ENCODE data around the gene ZNF407. TPM values are rescaled to one million over a fixed set of nuclear protein-coding genes. Genes with fewer than 3 reads are reported as not detected.
A peak's percentile ranks its signal among the peaks of the same experiment; 100 is the strongest.

ZNF407 gene
- total and polyA plus RNA-seq, 2 of the 13 experiments (the other 11 are each of a cell fraction or from before 2014, with no cell fraction given): 2.3 to 8.7 TPM

GRCh38 chr18:74734013-74734444 lies 136.4 kb downstream of the ZNF407 start (continued):
- TF ChIP-seq AFF4 (CRISPR knock-in tag; IDR thresholded peaks at IDR 0.05): no peak
- no peak for TF ChIP-seq ZBTB44 (CRISPR knock-in tag; IDR thresholded peaks at IDR 0.05)
- TF ChIP-seq ZMAT5 (CRISPR knock-in tag; IDR thresholded peaks at IDR 0.05; ENCODE audit: borderline replicate concordance, low read depth): no peak
- TF ChIP-seq ZNF362 (CRISPR knock-in tag; IDR thresholded peaks at IDR 0.05; ENCODE audit: borderline replicate concordance): no peak
- TF ChIP-seq SP5 (CRISPR knock-in tag; IDR thresholded peaks at IDR 0.05; ENCODE audit: borderline replicate concordance, low read depth): no peak; the same call in 1 of the 2 replicates
- TF ChIP-seq CENPBD1 (CRISPR knock-in tag; IDR thresholded peaks at IDR 0.05; ENCODE audit: borderline replicate concordance, low read depth): no peak
- no peak for TF ChIP-seq ZNF672 (CRISPR knock-in tag; IDR thresholded peaks at IDR 0.05)
- no peak for TF ChIP-seq JDP2 (CRISPR knock-in tag; IDR thresholded peaks at IDR 0.05; ENCODE audit: borderline replicate concordance)
- TF ChIP-seq THAP7 (CRISPR knock-in tag; IDR thresholded peaks at IDR 0.05): no peak
- no peak for TF ChIP-seq BRCA1 (CRISPR knock-in tag; IDR thresholded peaks at IDR 0.05)
- TF ChIP-seq JUN (CRISPR knock-in tag; IDR thresholded peaks at IDR 0.05): peak; percentile 36; the same call in 1 of the 2 replicates
- TF ChIP-seq ZNF468 (CRISPR knock-in tag; IDR thresholded peaks at IDR 0.05): no peak
- TF ChIP-seq SMC3 (IDR thresholded peaks at IDR 0.05; ENCODE audit: low read length): peak; percentile 55
- no peak for TF ChIP-seq ZNF574 (CRISPR knock-in tag; IDR thresholded peaks at IDR 0.05)
- TF ChIP-seq TRIM22 (IDR thresholded peaks at IDR 0.05): no peak
- no peak for TF ChIP-seq KLF6 (CRISPR knock-in tag; IDR thresholded peaks at IDR 0.05)
- no peak for TF ChIP-seq ZNF850 (CRISPR knock-in tag; conservative IDR thresholded peaks at IDR 0.05)
- no peak for TF ChIP-seq ESRRA (CRISPR knock-in tag; IDR thresholded peaks at IDR 0.05; ENCODE audit: low read depth)
